ENCODE data around the gene PPCDC. TPM values are rescaled to one million over a fixed set of nuclear protein-coding genes. Genes with fewer than 3 reads are reported as not detected.

The PPCDC gene
- polyA plus RNA-seq, 3 donors: 14.2 to 33.7 (median 18.7) TPM

DNA sequence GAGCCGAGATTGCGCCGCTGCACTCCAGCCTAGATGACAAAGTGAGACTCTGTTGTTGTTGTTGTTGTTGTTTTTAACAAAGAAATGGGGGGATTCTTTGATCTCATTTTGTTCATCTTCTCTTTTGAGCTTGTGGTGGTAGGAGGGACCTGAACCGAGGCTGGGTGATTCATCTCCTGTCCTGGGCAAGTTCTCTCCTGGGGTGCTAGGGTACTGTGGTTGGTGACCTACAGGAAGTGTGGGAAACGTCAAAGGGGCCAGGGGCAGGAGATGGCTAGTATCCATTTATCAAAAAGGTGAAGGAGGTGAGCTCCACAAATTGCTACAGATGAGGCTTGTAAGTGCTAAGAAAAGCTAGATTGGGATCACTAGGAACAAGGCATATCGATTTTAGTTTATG, 14.3 kb downstream of the PPCDC start:
- peak overlapping the region in 6 of 7 donors; percentile 56 to 92 (median 74) for H3K27ac Mint-ChIP-seq
- H3K4me3 ChIP-seq (replicated peaks in 1 of 3; ENCODE audit: low read depth in 2 of 3, low read length in 3 of 3): no peak overlapping the region
- peaks cover 14% of the 10 kb centered on the region for H3K79me2 ChIP-seq (ENCODE audit: insufficient read depth, low read length)
- peaks cover 69 to 84% of the 10 kb centered on the region in 2 donors for H3K4me1 ChIP-seq (ENCODE audit: control insufficient read depth in 1 of 2, insufficient read depth in 2 of 2, low read length in 2 of 2)
- TF ChIP-seq CTCF (IDR thresholded peaks at IDR 0.05): no peak
- H3K27ac ChIP-seq (ENCODE audit: low read depth in 1 of 2, low read length in 2 of 2): peak overlapping the region in 1 of 2 donors; percentile 51
- intact Hi-C loops (cut with micrococcal nuclease): no loop called here
- DNase-seq: peak; percentile 58 to 81 (median 69)
- H3K9me3 Mint-ChIP-seq: peaks cover 0 to 4% (median 0%) of the 10 kb centered on the region in 7 donors
- no peak overlapping the region for H2AFZ ChIP-seq (ENCODE audit: insufficient read depth, low read depth, low read length, poor library complexity, severe bottlenecking)
- H3K27me3 Mint-ChIP-seq (ENCODE audit: low read depth in 3 of 3): peaks cover 0 to 2% (median 2%) of the 10 kb centered on the region in 3 donors
- no peaks in the 10 kb centered on the region for H3K27me3 ChIP-seq (ENCODE audit: control insufficient read depth in 2 of 2, insufficient read depth in 2 of 2, low read length in 2 of 2)
- 60% methylated on average over 5 of the region's 6 CpGs for WGBS (ENCODE audit: insufficient coverage)
- no peaks in the 10 kb centered on the region for H3K9me3 ChIP-seq (replicated peaks in 1 of 2; ENCODE audit: control insufficient read depth in 1 of 2, insufficient read depth in 1 of 2, low read length in 2 of 2)
- H3K36me3 ChIP-seq (replicated peaks in 1 of 2; ENCODE audit: control insufficient read depth in 1 of 2, insufficient read depth in 2 of 2, low read length in 2 of 2): no peaks in the 10 kb centered on the region
- no peak overlapping the region for H3K9ac ChIP-seq (ENCODE audit: insufficient read depth, low read length, poor library complexity, severe bottlenecking)
- peaks cover 30 to 44% of the 10 kb centered on the region in 2 donors for H3K36me3 Mint-ChIP-seq
- H3K4me1 Mint-ChIP-seq: peaks cover 89% of the 10 kb centered on the region
- peak overlapping the region in 1 of 2 donors; percentile 57 for H3K4me3 Mint-ChIP-seq
- no peaks in the 10 kb centered on the region for H4K20me1 ChIP-seq (ENCODE audit: insufficient read depth, low read length)
- H3K4me2 ChIP-seq (replicated peaks; ENCODE audit: extremely low read depth, low read length, poor library complexity, severe bottlenecking): peak overlapping the region; percentile 8

GRCh38 chr15:75038231-75038630, 14.8 kb downstream of the PPCDC start:
- no peak overlapping the region for H3K4me3 ChIP-seq (replicated peaks in 1 of 3; ENCODE audit: low read depth in 2 of 3, low read length in 3 of 3)
- H3K79me2 ChIP-seq (ENCODE audit: insufficient read depth, low read length): peaks cover 14% of the 10 kb centered on the region
- H3K27me3 Mint-ChIP-seq (ENCODE audit: low read depth in 3 of 3): peaks cover 0 to 2% (median 2%) of the 10 kb centered on the region in 3 donors
- H3K27me3 ChIP-seq (ENCODE audit: control insufficient read depth in 2 of 2, insufficient read depth in 2 of 2, low read length in 2 of 2): no peaks in the 10 kb centered on the region
- intact Hi-C loops (cut with micrococcal nuclease): no loop called here
- peak overlapping the region; percentile 8 for H3K4me2 ChIP-seq (replicated peaks; ENCODE audit: extremely low read depth, low read length, poor library complexity, severe bottlenecking)
- H3K4me1 ChIP-seq (ENCODE audit: control insufficient read depth in 1 of 2, insufficient read depth in 2 of 2, low read length in 2 of 2): peaks cover 68 to 84% of the 10 kb centered on the region in 2 donors
- peaks cover 90% of the 10 kb centered on the region for H3K4me1 Mint-ChIP-seq
- H4K20me1 ChIP-seq (ENCODE audit: insufficient read depth, low read length): no peaks in the 10 kb centered on the region
- H3K4me3 Mint-ChIP-seq: no peak overlapping the region
- no peak for TF ChIP-seq CTCF (IDR thresholded peaks at IDR 0.05)
- 56% methylated on average over 2 of the region's 3 CpGs for WGBS (ENCODE audit: insufficient coverage)
- no peak overlapping the region for H2AFZ ChIP-seq (ENCODE audit: insufficient read depth, low read depth, low read length, poor library complexity, severe bottlenecking)
- H3K9me3 Mint-ChIP-seq: peaks cover 0 to 4% (median 0%) of the 10 kb centered on the region in 7 donors
- DNase-seq: peak in 1 of 3 donors; percentile 18
- H3K36me3 ChIP-seq (replicated peaks in 1 of 2; ENCODE audit: control insufficient read depth in 1 of 2, insufficient read depth in 2 of 2, low read length in 2 of 2): no peaks in the 10 kb centered on the region
- H3K9ac ChIP-seq (ENCODE audit: insufficient read depth, low read length, poor library complexity, severe bottlenecking): no peak overlapping the region
- H3K27ac ChIP-seq (ENCODE audit: low read depth in 1 of 2, low read length in 2 of 2): peak overlapping the region in 1 of 2 donors; percentile 51
- H3K36me3 Mint-ChIP-seq: peaks cover 29 to 44% of the 10 kb centered on the region in 2 donors
- no peaks in the 10 kb centered on the region for H3K9me3 ChIP-seq (replicated peaks in 1 of 2; ENCODE audit: control insufficient read depth in 1 of 2, insufficient read depth in 1 of 2, low read length in 2 of 2)
- peak overlapping the region in 5 of 7 donors; percentile 19 to 92 (median 76) for H3K27ac Mint-ChIP-seq

All from CD14-positive monocyte (primary cell).